Measurements from ENCODE around the gene ZCCHC10. TPM values are rescaled to one million over a fixed set of nuclear protein-coding genes. Genes with fewer than 3 reads are reported as not detected.
"Not testable (repeated sequence)": the region's sequence is repeated elsewhere in the genome, so short reads cannot be mapped to it uniquely, and the experiment has no call there.

ZCCHC10 gene
- total and polyA plus RNA-seq, 4 donors: 16.9 to 25.4 (median 20.6) TPM

DNA sequence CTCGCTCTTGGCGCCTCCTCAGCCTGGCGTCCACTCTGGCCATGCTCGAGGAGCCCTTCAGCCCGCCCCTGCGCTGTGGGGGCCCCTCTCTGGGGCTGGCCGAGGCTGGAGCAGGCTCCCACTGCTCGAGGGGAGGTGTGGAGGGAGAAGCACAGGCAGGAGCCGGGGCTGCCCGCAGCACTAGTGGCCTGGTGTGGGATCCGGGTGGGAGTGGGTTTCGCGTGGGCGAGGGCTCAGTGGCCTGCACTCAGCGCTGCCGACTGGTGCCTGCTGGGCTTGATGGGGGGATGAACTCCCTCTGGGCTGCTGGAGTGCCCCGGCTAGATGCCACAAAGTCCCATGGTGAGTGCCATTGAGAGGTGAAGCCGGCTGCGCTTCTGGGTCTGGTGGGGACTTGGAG is 21.1 kb upstream of the ZCCHC10 start:
- no peak overlapping the region for H3K4me3 ChIP-seq (ENCODE audit: low read depth, low read length)
- WGBS (ENCODE audit: insufficient coverage): 89% methylated on average over 19 of the region's 19 CpGs
- no peaks in the 10 kb centered on the region for H3K36me3 ChIP-seq (ENCODE audit: control insufficient read depth, insufficient read depth, low read length)
- peaks cover 6% of the 10 kb centered on the region for H3K4me1 ChIP-seq (ENCODE audit: control insufficient read depth, insufficient read depth, low read length)
- H3K9me3 ChIP-seq (ENCODE audit: control insufficient read depth, insufficient read depth, low read length): no peaks in the 10 kb centered on the region
- H3K27ac ChIP-seq (ENCODE audit: low read depth, low read length): no peak overlapping the region
- H3K27me3 ChIP-seq (ENCODE audit: control insufficient read depth, insufficient read depth, low read length): no peaks in the 10 kb centered on the region
- DNase-seq (ENCODE audit: low read depth in 4 of 6, low spot score in 6 of 6): no peak

DNA sequence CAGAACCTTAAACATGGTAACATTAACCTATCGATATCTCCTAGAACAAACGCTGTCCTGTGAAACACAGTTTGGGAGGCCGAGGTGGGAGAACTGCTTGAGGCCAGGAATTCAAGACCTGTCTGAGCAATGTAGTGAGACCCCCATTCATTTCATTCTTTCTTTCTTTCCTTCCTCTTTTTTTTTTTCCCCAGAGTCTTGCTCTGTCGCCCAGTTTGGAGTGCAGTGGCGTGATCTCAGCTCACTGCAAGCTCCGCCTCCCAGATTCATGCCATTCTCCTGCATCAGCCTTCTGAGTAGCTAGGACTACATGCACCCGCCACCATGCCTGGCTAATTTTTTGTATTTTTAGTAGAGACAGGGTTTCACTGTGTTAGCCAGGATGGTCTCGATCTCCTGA is 20.2 kb upstream of the ZCCHC10 start:
- not testable (repeated sequence) for DNase-seq (ENCODE audit: low read depth in 4 of 6, low spot score in 6 of 6)

DNA sequence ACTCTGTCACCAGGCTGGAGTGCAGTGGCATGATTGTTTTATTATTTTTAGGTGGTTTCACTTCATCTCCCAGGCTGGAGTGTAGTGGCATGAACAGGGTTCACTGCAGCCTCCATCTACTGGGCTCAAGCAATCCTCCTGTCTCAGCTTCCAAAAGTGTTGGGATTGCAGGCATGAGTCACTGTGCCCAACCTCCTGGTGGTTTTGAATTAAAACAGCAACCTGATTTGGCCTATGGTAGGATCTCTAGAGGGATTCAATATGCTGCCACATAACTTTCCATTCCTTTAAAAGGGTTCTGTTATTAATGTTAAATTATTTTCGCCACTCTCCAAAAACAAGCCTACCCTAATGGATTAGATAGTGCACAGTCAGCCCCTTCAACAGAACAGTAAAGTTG is 15.6 kb upstream of the ZCCHC10 start:
- Histone ChIP-seq H3K9me3 (ENCODE audit: control insufficient read depth, insufficient read depth, low read length) (no peaks in the 10 kb centered on the region), H3K36me3 (ENCODE audit: control insufficient read depth, insufficient read depth, low read length) (no peaks in the 10 kb centered on the region), H3K4me3 (ENCODE audit: low read depth, low read length) (no peak overlapping the region), H3K27ac (ENCODE audit: low read depth, low read length) (no peak overlapping the region), H3K27me3 (ENCODE audit: control insufficient read depth, insufficient read depth, low read length) (no peaks in the 10 kb centered on the region), H3K4me1 (ENCODE audit: control insufficient read depth, insufficient read depth, low read length) (no peaks in the 10 kb centered on the region)
- no peak for DNase-seq (ENCODE audit: low read depth in 4 of 6, low spot score in 6 of 6)
- no CpG with 5 or more reads among the region's 1 CpG for WGBS (ENCODE audit: insufficient coverage)

More for the DNA sequence above, 20.2 kb upstream of the ZCCHC10 start:
- not testable (repeated sequence) for H3K36me3 ChIP-seq (ENCODE audit: control insufficient read depth, insufficient read depth, low read length); H3K27ac ChIP-seq (ENCODE audit: low read depth, low read length); H3K4me3 ChIP-seq (ENCODE audit: low read depth, low read length); H3K27me3 ChIP-seq (ENCODE audit: control insufficient read depth, insufficient read depth, low read length); H3K4me1 ChIP-seq (ENCODE audit: control insufficient read depth, insufficient read depth, low read length); H3K9me3 ChIP-seq (ENCODE audit: control insufficient read depth, insufficient read depth, low read length)
- 87% methylated on average over 8 of the region's 8 CpGs for WGBS (ENCODE audit: insufficient coverage)

DNA sequence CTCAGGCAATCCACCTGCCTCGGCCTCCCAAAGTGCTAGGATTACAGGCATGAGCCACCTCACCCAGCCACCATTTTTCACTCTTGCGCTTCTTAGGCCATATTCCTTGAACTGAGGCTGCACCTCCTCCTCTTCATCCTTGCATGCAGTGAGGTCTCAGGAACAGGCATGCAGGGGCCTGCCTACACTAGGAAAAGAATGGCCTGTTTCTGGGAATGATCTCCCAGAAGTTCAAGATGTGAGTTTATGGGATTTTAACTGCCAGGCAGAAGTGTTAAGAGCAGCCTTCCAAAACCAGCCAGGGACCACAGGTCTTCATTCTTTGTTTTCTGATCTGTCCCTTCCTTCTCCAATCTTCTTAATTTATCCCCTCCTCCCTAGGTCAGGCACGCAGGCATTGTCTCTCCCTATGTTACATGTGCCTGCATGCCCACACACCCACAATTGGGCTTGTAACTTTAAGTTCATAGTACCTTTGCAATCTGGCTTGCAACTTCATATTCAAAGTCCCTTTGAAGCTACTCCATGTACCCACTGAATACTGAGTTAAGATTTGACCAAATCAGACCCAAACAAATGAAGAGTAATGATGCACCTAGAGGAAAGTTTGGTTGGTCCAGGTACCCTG is 14.9 kb upstream of the ZCCHC10 start:
- 87% methylated on average over 3 of the region's 3 CpGs for WGBS (ENCODE audit: insufficient coverage)
- Histone ChIP-seq H3K36me3 (ENCODE audit: control insufficient read depth, insufficient read depth, low read length) (no peaks in the 10 kb centered on the region), H3K4me3 (ENCODE audit: low read depth, low read length) (no peak overlapping the region), H3K4me1 (ENCODE audit: control insufficient read depth, insufficient read depth, low read length) (no peaks in the 10 kb centered on the region), H3K27me3 (ENCODE audit: control insufficient read depth, insufficient read depth, low read length) (no peaks in the 10 kb centered on the region), H3K27ac (ENCODE audit: low read depth, low read length) (no peak overlapping the region), H3K9me3 (ENCODE audit: control insufficient read depth, insufficient read depth, low read length) (no peaks in the 10 kb centered on the region)
- DNase-seq (ENCODE audit: low read depth in 4 of 6, low spot score in 6 of 6): no peak

DNA sequence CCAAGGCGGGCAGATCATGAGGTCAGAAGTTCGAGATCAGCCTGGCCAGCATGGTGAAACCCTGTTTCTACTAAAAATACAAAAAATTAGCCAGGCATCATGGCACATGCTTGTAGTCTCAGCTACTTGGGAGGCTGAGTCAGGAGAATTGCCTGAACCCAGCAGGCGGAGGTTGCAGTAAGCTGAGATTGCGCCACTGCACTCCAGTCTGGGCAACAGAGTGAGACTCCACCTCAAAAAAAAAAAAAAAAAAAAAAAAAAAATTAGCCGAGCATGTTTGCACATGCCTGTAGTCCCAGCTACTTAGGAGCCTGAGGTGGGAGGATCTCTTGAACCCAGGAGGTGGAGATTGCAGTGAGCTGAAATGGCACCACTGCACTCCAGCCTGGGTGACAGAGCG is 10.3 kb upstream of the ZCCHC10 start:
- 100% methylated on average over 2 of the region's 6 CpGs for WGBS (ENCODE audit: insufficient coverage)
- not testable (repeated sequence) for H3K27me3 ChIP-seq (ENCODE audit: control insufficient read depth, insufficient read depth, low read length); H3K9me3 ChIP-seq (ENCODE audit: control insufficient read depth, insufficient read depth, low read length); DNase-seq (ENCODE audit: low read depth in 4 of 6, low spot score in 6 of 6); H3K4me1 ChIP-seq (ENCODE audit: control insufficient read depth, insufficient read depth, low read length); H3K27ac ChIP-seq (ENCODE audit: low read depth, low read length); H3K36me3 ChIP-seq (ENCODE audit: control insufficient read depth, insufficient read depth, low read length); H3K4me3 ChIP-seq (ENCODE audit: low read depth, low read length)

DNA sequence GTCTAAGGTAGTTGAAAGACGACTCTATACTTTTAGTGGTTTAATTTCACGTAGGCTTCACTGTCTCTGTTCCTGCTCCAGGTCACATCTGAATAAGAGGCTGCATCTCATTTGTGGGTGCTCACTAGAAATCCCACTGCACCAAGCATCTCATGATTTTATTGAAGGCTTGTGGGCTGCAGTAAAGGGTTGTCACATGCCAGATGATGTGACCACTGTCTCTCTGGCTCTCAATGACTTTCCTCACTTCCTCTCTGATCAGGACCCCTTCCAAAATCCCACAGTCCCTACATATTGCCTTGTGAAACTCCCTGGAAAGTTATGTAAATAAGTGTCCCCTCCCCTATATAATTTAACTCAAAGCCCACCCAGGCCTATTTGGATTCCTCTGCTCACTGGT is 8.9 kb upstream of the ZCCHC10 start:
- no peaks in the 10 kb centered on the region for H3K36me3 ChIP-seq (ENCODE audit: control insufficient read depth, insufficient read depth, low read length)
- H3K4me3 ChIP-seq (ENCODE audit: low read depth, low read length): no peak overlapping the region
- WGBS (ENCODE audit: insufficient coverage): no CpG with 5 or more reads among the region's 2 CpGs
- no peaks in the 10 kb centered on the region for H3K9me3 ChIP-seq (ENCODE audit: control insufficient read depth, insufficient read depth, low read length)
- H3K4me1 ChIP-seq (ENCODE audit: control insufficient read depth, insufficient read depth, low read length): no peaks in the 10 kb centered on the region
- H3K27ac ChIP-seq (ENCODE audit: low read depth, low read length): no peak overlapping the region
- H3K27me3 ChIP-seq (ENCODE audit: control insufficient read depth, insufficient read depth, low read length): no peaks in the 10 kb centered on the region
- no peak for DNase-seq (ENCODE audit: low read depth in 4 of 6, low spot score in 6 of 6)

GRCh38 chr5:133034064-133034463 is 7.7 kb upstream of the ZCCHC10 start:
- Histone ChIP-seq H3K27ac (ENCODE audit: low read depth, low read length) (no peak overlapping the region), H3K4me3 (ENCODE audit: low read depth, low read length) (no peak overlapping the region), H3K9me3 (ENCODE audit: control insufficient read depth, insufficient read depth, low read length) (no peaks in the 10 kb centered on the region), H3K4me1 (ENCODE audit: control insufficient read depth, insufficient read depth, low read length) (no peaks in the 10 kb centered on the region), H3K36me3 (ENCODE audit: control insufficient read depth, insufficient read depth, low read length) (no peaks in the 10 kb centered on the region), H3K27me3 (ENCODE audit: control insufficient read depth, insufficient read depth, low read length) (no peaks in the 10 kb centered on the region)
- DNase-seq (ENCODE audit: low read depth in 4 of 6, low spot score in 6 of 6): no peak
- 94% methylated on average over 9 of the region's 11 CpGs for WGBS (ENCODE audit: insufficient coverage)

DNA sequence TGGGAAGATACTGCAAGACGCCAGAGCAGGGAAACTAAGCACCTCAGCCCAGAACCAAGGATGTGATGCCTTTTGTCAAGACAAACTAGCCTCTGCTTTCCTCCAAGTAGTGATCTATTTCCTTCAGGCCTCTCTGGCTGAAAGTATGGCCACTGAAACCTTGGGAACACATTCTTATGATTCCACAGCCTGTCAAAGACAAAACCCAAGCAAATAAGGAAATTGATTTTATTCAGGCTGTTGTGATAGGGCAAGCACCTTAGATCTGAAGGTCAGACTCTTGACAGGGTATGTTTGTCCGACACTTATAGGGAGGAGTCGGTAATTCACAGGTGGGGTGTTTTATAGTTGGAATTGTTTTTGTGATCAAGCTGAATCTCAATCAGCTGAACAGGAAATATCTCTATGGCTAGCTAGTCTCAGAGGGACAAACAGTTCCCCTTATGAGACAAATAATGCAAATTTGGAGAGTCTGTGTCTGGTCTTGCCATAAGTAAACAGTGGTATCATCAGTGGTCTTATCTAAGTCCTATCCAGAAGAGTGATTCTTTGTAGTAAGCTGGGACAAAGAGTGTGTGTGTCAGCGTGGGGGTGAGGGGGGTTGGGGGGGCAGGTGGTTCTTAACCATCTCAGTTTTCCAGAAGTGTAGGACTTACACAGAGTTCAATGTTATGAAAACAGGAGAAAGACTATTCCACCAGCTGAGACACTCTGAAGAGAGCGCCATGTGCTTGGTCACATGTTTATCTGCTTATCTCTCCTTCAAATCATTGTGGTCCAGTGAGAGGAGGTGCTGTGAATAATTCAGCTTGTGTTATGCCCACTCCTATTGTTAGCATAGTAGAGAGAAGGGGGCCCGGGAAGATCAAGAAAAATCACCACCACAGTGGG is 6.7 kb upstream of the ZCCHC10 start:
- WGBS (ENCODE audit: insufficient coverage): 94% methylated on average over 2 of the region's 6 CpGs
- H3K9me3 ChIP-seq (ENCODE audit: control insufficient read depth, insufficient read depth, low read length): no peaks in the 10 kb centered on the region
- no peaks in the 10 kb centered on the region for H3K27me3 ChIP-seq (ENCODE audit: control insufficient read depth, insufficient read depth, low read length)
- H3K4me3 ChIP-seq (ENCODE audit: low read depth, low read length): no peak overlapping the region
- peak in 1 of 6 donors; percentile 27 for DNase-seq (ENCODE audit: low read depth in 4 of 6, low spot score in 6 of 6)
- no peak overlapping the region for H3K27ac ChIP-seq (ENCODE audit: low read depth, low read length)
- H3K4me1 ChIP-seq (ENCODE audit: control insufficient read depth, insufficient read depth, low read length): no peaks in the 10 kb centered on the region
- H3K36me3 ChIP-seq (ENCODE audit: control insufficient read depth, insufficient read depth, low read length): no peaks in the 10 kb centered on the region

DNA sequence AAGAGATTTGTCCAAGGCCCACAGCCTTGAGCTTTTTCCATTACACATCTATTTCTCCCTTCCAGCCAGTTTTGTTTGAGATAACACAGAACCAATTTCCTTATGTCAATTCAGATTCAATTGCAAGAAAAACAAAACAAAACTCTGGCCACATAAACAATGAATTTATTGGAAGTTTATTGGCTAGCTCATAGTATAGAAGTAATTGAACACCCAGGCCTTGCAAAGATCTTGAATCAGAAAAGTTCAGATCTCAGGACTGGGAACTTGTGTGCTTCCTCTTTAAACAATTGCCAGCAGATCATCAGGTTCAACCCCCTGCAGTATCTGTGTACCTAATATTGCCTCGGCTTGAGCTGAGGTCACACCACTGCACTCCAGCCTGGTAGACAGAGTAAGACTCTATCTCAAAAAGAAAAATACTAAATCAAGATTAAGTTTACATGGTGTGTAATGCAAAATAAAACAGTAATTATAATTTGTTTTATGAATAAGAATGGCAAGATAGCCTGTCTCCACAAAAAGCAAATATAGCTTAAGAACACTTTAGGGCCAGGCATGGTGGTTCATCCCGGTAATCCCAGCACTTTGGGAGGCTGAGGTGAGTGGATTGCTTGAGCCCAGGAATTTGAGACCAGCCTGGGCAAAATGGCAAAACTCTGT is 4.1 kb upstream of the ZCCHC10 start:
- no peak overlapping the region for H3K4me3 ChIP-seq (ENCODE audit: low read depth, low read length)
- no peak overlapping the region for H3K27ac ChIP-seq (ENCODE audit: low read depth, low read length)
- no peaks in the 10 kb centered on the region for H3K36me3 ChIP-seq (ENCODE audit: control insufficient read depth, insufficient read depth, low read length)
- WGBS (ENCODE audit: insufficient coverage): no CpG with 5 or more reads among the region's 2 CpGs
- H3K27me3 ChIP-seq (ENCODE audit: control insufficient read depth, insufficient read depth, low read length): no peaks in the 10 kb centered on the region
- no peaks in the 10 kb centered on the region for H3K9me3 ChIP-seq (ENCODE audit: control insufficient read depth, insufficient read depth, low read length)
- H3K4me1 ChIP-seq (ENCODE audit: control insufficient read depth, insufficient read depth, low read length): no peaks in the 10 kb centered on the region
- DNase-seq (ENCODE audit: low read depth in 4 of 6, low spot score in 6 of 6): no peak
